AG09309 (cell line): ENCODE data around the gene PPIP5K1.
A peak's percentile ranks its signal among the peaks of the same experiment; 100 is the strongest.

Source experiments
- DNase-seq: peaks from one replicate; pipeline ENCODE4 v3.0.0-alpha.2; 2010; ENCODE audit warnings: low read depth
- H3K4me3 ChIP-seq: 2 replicates; pipeline ENCODE4 v1.5.1; 2011; ENCODE audit warnings: mild to moderate bottlenecking, low read depth, low read length, moderate library complexity; ENCODE audit not compliant: control insufficient read depth
- CTCF ChIP-seq: IDR thresholded peaks from 2 replicates; pipeline ENCODE4 v1.5.1; 2011; ENCODE audit warnings: mild to moderate bottlenecking, low read depth, low read length, inconsistent platforms; ENCODE audit not compliant: insufficient read depth, control insufficient read depth; ENCODE audit errors: missing control alignments

Gene PPIP5K1

DNA sequence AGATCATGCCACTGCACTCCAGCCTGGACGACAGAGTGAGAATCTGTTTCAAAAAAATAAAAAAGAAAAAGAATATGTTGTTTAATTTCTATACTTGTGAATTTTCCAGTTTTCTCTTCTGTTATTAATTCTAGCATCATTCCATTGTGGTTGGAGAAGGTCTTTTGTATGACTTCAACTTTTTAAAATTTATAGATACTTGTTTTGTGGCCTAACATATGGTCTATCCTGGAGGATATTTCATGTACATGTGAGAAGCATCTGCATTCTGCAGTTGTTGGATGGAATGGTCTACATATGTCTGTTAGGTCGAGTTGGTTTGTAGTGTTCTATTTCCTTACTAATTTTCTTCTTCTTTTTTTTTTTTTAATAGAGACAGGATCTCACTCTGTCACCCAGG, 37.0 kb downstream of the PPIP5K1 start:
- TF ChIP-seq CTCF, result no peak
- no peak overlapping the region for H3K4me3 ChIP-seq
- DNase-seq, result no peak

- DNase-seq, result no peak
- no peak for TF ChIP-seq CTCF
- no peak overlapping the region for H3K4me3 ChIP-seq
These were observed 37.8 kb downstream of the PPIP5K1 start for GRCh38 chr15:43552256-43552655.

DNA sequence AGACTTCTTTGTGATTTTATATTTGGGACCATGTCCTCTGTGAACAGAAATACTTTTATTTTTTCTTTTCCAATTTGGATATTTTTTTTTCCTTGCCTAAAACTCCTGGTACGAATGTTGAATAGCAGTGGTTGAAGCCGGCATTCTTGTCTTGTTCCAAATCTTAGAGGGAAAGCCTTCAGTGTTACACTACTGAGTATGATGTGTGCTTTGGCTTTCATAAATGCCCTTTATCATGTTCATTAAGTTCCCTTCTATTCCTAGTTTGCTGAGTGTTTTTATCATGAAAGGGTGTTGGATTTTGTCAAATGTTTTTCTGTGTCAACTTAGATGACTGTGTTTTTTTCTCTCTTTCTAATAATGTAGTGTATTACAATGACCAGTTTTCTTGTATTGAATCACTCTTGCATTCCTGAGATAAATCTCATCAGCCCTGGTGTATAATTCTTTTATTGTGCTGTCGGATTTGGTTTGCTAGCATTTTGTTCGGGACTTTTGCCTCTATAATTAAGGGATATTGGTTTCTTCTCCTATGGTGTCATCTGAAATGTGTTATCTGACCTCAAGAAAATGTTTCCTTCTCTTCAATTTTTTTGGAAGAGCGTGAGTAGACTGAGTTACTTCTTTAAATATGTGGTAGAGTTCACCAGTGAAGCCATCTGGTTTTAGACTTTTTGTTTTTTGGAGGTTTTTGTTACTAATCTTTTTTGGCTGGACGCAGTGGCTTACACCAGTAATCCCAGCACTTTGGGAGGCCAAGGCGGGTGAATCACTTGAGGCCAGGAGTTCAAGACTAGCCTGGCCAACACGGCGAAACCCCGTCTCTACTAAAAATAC, 39.3 kb downstream of the PPIP5K1 start:
- DNase-seq, result peak; percentile 80
- no peak overlapping the region for H3K4me3 ChIP-seq
- no peak for TF ChIP-seq CTCF

- DNase-seq, result no peak
- no peak for TF ChIP-seq CTCF
- no peak overlapping the region for H3K4me3 ChIP-seq
These were observed 42.5 kb downstream of the PPIP5K1 start for GRCh38 chr15:43547539-43547938.

GRCh38 chr15:43545426-43545825, 44.6 kb downstream of the PPIP5K1 start:
- no peak for DNase-seq
- H3K4me3 ChIP-seq, result no peak overlapping the region
- no peak for TF ChIP-seq CTCF

GRCh38 chr15:43544266-43544665, 45.7 kb downstream of the PPIP5K1 start:
- DNase-seq, result no peak
- no peak for TF ChIP-seq CTCF
- no peak overlapping the region for H3K4me3 ChIP-seq
